Adrenal gland (tissue), 5 donors: ENCODE results near the gene OPCML.

Source experiments
- CTCF ChIP-seq, 6 experiments: fragments of 450-650 bp in 4 of 6; fragments of 200-600 bp in 2 of 6; sonication (generic) in 1 of 6; IDR thresholded peaks; 1 replicate in 5 of 6; 2 replicates in 1 of 6; pipeline versions ENCODE4 v1.5.1 to v1.8.0; 2016 to 2021; ENCODE audit warnings: antibody characterized with exemption in 6 of 6, mild to moderate bottlenecking in 2 of 6, moderate library complexity in 1 of 6
- POLR2A ChIP-seq, 2 donors: fragments of 450-650 bp; IDR thresholded peaks; one replicate each; pipeline ENCODE4 v1.6.1; 2017; ENCODE audit warnings: antibody characterized with exemption in 2 of 2, mild to moderate bottlenecking in 2 of 2, moderate library complexity in 1 of 2
- donor health status: DM: no; HTN: no; CAD: no.

- no peak for TF ChIP-seq CTCF (IDR thresholded peaks at IDR 0.05)
- TF ChIP-seq POLR2A (IDR thresholded peaks at IDR 0.05): no peak
Measured at GRCh38 chr11:132464939-132465338, 1067.4 kb downstream of the OPCML start.
